Measurements from ENCODE around the gene RBMS2. TPM values are rescaled to one million over a fixed set of nuclear protein-coding genes. Genes with fewer than 3 reads are reported as not detected.

The RBMS2 gene
- total RNA-seq, 1 donor from 2014 or later, result 9.7 TPM

Other genes starting within 250 kb of the RBMS2 start
- gene CS, start 221.5 kb upstream of the RBMS2 start, total RNA-seq, result 178 and 184 TPM in 2 replicates
- gene CNPY2, start 205.8 kb upstream of the RBMS2 start, total RNA-seq, result 83.1 and 92.9 TPM in 2 replicates
- 44.4 and 49.3 TPM in 2 replicates for gene PAN2, start 187.8 kb upstream of the RBMS2 start, total RNA-seq
- 0.51 TPM in 1 of 2 replicates, not detected in the other for gene IL23A, start 182.9 kb upstream of the RBMS2 start, total RNA-seq
- gene STAT2, start 161.7 kb upstream of the RBMS2 start, total RNA-seq, result 196 and 202 TPM in 2 replicates
- gene APOF, start 159.0 kb upstream of the RBMS2 start, total RNA-seq, result not detected in 2 replicates
- gene TIMELESS, start 72.4 kb upstream of the RBMS2 start, total RNA-seq, result 4.5 and 5.5 TPM in 2 replicates
- gene MIP, start 67.2 kb upstream of the RBMS2 start, total RNA-seq, result 0.24 TPM in 1 of 2 replicates, not detected in the other
- 2.1 and 2.4 TPM in 2 replicates for gene SPRYD4, start 53.2 kb upstream of the RBMS2 start, total RNA-seq
- not detected in 2 replicates for gene GLS2, start 33.7 kb upstream of the RBMS2 start, total RNA-seq
- gene BAZ2A, start 108.5 kb downstream of the RBMS2 start, total RNA-seq, result 23.2 and 27.0 TPM in 2 replicates
- gene ATP5F1B, start 124.2 kb downstream of the RBMS2 start, total RNA-seq, result 614 and 728 TPM in 2 replicates
- 73.5 and 82.2 TPM in 2 replicates for gene PTGES3, start 166.5 kb downstream of the RBMS2 start, total RNA-seq
- 1,145 and 1,201 TPM in 2 replicates for gene NACA, start 203.5 kb downstream of the RBMS2 start, total RNA-seq
- 1.7 TPM in 2 replicates for gene PRIM1, start 230.5 kb downstream of the RBMS2 start, total RNA-seq
- 0.10 and 0.45 TPM in 2 replicates for gene HSD17B6, start 241.5 kb downstream of the RBMS2 start, total RNA-seq

Data from myocyte (in vitro differentiated cells).